HG02571 (cell line): Measurements from ENCODE around the gene CNGA4.
"Not testable (repeated sequence)": the region's sequence is repeated elsewhere in the genome, so short reads cannot be mapped to it uniquely, and the experiment has no call there.

Source experiments
- ATAC-seq: cut with Tn5 transposase; IDR thresholded peaks from one replicate; pipeline ENCODE4 v1.9.1; 2021; ENCODE audit warnings: mild to moderate bottlenecking, moderate library complexity; ENCODE audit not compliant: unreplicated experiment

The CNGA4 gene

DNA sequence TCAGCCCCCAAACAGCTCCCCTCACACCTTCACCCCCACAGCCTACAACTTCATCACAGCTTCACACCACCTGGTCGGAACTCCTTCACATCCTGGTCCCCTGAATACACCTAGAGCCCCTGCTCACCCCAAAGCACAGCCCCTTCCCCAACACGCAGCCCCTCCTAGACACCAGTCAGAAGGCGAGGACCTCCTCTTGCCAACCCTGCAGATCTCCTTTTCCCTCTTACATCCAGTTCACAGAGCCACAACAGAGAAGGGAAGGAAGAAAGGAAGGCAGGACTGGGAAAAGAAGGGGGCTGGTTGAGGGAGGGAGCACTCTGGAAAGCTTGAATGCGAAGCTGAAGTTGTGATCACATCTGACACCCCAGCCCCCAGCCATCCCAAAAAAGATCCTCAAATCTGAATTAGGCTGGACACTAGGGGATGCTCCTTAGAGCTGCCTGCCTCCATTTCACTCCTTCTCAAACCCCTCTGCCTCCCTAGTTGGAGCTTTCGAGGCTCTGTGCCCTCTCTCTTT, 21.4 kb downstream of the CNGA4 start:
- no peak for ATAC-seq

DNA sequence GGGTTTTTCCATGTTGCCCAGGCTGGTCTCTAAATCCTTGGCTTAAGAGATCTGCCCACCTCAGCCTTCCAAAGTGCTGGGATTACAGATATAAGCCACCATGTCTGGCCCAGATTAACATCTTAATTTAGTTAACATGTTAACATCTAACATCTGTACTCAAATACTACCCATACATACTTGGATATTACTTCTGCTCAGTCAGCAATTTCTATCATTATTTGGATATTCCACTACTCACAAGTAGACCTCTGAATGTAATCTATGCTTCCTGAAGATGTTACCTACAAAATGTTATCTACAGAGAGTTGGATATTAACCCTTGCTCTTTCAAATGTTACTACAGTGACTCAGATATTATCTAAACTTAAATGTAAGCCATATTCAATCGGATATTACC, 24.8 kb downstream of the CNGA4 start:
- no peak for ATAC-seq

DNA sequence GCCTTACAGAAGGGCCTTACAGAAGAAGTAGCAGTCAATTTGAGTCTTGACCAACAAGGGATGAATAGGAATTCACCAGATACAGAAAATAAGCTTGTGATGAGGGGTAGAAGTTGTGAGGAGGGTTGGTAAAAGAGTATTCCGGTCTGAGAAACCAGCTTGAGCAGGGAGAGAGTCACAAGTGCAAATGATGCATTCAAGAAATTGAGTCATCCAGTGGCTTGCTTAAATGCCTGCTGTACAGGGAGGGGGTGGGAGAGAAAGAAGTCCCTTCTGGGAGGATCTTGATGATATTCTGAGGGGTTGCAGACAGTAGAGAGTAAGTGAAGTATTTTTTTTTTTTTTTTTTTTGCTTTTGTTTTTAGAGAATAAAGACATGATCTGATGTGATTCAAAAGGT, 29.9 kb downstream of the CNGA4 start:
- no peak for ATAC-seq

DNA sequence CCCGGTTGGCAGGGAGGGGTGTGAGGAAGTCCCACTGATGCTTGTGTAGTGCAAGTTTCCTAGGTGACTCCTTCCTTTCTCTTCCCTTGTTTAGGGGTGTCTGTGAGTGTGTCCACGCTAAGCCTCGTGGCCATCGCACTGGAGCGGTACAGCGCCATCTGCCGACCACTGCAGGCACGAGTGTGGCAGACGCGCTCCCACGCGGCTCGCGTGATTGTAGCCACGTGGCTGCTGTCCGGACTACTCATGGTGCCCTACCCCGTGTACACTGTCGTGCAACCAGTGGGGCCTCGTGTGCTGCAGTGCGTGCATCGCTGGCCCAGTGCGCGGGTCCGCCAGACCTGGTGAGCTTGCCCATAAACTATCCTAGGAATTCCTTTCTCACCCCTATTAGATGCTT, 31.1 kb downstream of the CNGA4 start:
- no peak for ATAC-seq

DNA sequence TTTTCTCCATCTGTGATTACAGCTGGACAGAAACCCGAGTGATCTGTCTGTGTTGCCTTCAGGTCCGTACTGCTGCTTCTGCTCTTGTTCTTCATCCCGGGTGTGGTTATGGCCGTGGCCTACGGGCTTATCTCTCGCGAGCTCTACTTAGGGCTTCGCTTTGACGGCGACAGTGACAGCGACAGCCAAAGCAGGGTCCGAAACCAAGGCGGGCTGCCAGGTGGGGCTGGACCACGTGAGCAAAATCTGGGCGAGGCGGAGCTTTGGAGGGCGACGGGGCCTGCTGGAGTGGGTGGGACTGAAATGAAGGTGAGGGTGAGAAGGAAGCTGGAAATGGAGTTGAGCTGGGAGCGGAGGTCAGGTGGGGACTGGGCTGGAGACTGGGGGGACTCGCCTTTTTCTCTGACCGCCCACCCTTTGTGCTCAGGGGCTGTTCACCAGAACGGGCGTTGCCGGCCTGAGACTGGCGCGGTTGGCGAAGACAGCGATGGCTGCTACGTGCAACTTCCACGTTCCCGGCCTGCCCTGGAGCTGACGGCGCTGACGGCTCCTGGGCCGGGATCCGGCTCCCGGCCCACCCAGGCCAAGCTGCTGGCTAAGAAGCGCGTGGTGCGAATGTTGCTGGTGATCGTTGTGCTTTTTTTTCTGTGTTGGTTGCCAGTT, 31.8 kb downstream of the CNGA4 start:
- no peak for ATAC-seq

DNA sequence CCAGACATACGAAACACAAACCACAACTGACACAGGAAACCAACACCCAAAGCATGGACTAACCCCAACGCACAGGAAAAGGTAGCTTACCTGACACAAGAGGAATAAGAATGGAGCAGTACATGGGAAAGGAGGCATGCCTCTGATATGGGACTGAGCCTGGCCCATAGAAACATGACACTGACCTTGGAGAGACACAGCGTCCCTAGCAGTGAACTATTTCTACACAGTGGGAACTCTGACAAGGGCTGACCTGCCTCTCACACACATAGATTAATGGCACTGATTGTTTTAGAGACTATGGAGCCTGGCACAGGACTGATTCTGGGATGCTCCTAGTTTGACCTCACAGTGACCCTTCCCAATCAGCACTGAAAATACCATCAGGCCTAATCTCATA, 32.7 kb downstream of the CNGA4 start:
- no peak for ATAC-seq

DNA sequence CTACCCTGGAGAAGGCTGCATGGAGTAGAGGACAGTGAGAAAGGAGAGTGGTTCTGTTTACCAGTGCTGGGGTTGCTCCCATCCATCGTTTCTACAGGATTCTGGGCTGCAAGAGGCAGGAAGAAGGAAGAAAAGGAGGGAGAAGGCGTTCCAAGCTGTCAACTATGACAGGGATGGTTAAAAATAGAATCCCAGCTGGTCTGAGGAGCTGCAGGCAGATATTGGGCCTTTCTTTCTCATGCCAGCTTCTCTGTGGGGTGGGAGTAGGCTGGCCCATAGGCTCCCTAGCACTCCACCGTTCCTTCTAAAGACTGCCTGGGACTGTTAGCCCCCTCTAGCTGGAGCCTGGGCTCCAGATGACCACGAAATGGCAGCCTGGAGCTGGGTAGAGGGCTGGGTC, 34.3 kb downstream of the CNGA4 start:
- ATAC-seq, result no peak

DNA sequence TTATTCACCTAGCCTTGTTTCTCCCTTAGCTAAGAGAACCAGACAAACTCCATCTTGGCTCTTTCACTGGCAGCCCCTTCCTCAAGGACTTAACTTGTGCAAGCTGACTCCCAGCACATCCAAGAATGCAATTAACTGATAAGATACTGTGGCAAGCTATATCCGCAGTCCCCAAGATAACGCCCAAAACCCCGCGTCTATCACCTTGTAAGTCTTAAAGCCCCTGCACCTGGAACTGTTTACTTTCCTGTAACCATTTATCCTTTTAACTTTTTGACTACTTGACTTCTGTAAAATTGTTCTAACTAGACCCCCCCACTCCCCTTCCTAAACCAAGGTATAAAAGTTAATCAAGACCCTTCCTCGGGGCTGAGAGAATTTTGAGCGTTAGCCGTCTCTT, 41.9 kb downstream of the CNGA4 start:
- ATAC-seq, result not testable (repeated sequence)

DNA sequence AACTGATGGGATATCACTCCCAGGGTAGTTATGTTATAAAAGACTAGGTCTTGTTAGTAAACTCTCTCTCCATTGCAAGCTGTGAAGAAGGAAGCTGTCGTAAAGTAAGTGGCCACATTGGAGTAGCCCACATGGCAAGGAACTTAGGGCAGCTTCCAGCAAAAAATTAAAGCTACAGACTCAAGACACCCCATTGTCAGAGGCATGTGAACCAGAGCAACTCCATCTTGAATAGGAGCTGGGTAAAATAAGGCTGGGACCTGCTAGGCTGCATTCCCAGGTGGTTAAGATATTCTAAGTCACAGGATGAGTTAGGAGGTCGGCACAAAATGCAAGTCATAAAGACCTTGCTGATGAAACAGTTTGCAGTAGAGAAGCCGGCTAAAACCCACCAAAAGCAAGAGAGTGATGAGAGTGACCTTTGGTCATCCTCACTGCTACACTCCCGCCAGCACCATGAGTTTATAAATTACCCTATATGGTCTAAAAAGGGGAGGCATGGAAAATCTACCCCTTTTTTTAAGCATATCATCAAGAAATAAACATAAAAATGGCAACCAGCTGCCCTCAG, 44.6 kb downstream of the CNGA4 start:
- no peak for ATAC-seq

DNA sequence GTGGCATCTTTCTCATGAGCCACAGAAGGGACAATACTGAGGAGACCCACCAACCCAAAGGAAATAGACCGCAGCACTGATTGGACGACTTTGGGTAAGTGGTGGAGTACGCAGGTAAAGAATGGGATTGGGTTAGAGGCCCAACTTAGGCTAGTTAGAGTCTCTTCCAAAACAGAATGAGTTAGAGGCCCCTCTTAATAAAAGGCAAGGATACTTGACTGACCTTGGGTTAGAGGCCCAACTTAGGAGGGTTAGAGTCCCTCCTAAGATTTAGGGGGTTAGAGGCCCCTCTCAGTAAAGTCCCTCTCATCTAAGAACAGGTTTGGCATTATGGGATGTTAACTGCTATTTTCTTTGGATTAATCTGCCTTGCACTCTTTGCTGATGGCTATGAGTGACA, 45.4 kb downstream of the CNGA4 start:
- ATAC-seq, result no peak

DNA sequence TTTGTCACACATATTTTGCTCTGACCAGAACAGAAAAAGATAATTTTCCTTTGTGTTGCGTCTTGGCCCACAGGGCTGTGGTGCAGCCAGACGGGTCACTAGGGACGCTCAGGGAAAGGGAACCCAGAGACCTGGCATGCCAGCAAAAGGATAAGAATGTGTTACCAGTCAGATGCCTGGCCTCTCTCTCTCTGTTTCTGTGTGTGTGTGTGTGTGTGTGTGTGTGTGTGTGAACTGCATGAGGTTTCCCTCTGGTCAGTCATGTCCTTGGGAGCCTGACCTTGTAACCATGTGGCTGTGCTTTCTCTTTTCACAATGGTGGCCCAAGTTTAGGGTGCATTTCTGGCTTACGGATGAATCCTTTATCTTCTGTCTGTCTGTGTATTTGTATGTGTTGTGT, 46.1 kb downstream of the CNGA4 start:
- no peak for ATAC-seq
